GM18519 (cell line): ENCODE measurements around the gene RGS17.
"Not testable (repeated sequence)": the region's sequence is repeated elsewhere in the genome, so short reads cannot be mapped to it uniquely, and the experiment has no call there.

Experiments used
- ATAC-seq: cut with Tn5 transposase; IDR thresholded peaks from one replicate; pipeline ENCODE4 v1.9.1; 2021; ENCODE audit warnings: mild to moderate bottlenecking, moderate library complexity; ENCODE audit not compliant: unreplicated experiment, low FRiP score

Gene RGS17

DNA sequence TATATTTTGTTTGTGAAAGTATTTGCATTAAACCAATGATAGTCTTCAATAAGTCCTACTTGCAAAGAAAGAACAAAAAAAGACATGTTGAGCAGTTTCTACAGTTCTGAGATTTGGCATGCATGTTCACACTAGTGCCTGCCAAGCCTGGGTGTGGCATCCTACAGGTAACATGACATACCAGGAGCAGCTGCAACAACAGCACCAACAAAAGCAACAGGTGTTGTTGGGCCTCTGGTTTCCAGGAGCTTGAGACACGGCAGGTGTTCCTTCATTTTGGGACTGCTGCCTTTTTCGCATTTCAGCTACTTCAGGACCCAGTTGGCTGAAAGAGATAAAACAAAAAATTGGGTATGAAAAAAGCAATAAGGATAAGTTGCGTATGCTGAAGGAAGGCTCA, 87.4 kb downstream of the RGS17 start:
- ATAC-seq = no peak

DNA sequence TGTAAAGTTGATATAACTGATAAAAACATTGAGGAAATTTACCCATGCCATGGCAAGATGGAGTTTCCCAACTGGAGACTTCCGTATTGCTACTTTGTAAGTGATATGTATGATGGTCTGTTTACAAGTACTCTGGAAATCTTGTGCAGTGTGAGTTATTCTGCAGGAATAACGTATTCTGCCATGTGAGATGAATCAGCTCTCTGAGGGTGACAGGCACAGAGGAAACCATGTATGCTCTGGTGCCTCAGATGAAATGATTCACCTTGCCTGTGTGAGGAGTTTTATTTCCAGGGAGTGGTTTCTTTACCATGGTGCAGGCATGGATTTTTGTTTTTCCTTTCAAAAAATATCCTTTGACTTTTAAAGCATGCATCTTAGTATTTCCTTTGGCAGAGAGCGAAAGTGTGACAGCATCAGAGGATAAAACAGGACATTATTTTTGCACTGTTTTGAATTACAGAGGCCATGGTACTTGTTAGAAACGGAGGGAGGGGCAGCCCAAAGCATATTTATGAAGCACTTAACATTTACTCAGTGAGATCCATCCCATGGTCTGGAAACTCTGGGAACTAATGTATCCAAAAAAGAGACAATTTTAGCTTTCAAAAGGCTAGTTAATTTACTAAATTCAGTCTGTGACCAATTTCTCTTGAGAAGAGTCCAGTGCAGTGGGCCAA, 92.6 kb downstream of the RGS17 start:
- ATAC-seq = no peak

DNA sequence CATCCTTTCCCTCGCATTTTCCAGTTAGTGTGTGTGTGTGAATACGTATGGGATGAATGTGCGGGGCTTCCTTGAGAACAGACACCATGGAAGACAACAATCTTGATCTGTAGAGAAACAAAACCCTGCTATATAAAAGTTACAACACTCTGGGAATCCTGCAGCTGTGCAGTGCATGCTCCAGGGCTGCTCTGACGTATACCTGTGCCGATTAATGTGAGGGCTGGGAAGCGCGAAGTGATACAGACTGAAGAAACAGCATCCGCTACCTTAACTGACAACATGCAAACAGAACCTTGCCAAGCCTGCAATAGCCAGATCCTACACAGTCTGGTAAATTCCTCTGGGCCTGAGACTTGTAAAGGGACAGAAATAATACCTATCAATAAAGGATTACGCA, 96.9 kb downstream of the RGS17 start:
- ATAC-seq = no peak

DNA sequence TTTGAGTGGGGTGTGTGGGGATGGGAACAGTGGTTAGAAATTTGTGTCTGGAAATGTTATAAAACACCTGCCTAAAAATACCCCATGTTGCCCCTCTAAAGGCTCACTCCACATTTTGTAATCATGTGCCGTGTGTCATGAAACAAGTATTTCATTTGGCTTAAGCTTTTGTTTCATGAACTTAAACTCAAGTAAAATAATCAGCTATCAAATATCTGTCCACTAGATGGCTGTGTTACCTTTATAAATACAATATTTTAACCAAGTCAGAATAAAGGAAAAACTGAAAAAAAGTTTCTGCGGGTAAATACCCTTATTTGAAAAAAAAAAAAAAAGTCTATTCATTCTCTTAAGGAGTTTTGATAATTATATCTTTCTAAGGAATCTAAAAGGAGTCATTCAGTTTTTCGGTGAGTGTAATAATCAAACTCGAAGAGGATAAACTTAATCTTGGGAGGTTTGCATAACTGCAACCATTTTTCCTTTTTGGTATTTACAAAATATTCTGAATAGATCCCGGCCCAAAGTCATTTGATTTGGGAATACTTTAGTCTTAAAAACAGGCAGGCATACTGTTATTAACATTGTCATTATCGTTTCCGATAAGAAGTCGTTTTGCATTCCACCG, 98.7 kb downstream of the RGS17 start:
- ATAC-seq = no peak

DNA sequence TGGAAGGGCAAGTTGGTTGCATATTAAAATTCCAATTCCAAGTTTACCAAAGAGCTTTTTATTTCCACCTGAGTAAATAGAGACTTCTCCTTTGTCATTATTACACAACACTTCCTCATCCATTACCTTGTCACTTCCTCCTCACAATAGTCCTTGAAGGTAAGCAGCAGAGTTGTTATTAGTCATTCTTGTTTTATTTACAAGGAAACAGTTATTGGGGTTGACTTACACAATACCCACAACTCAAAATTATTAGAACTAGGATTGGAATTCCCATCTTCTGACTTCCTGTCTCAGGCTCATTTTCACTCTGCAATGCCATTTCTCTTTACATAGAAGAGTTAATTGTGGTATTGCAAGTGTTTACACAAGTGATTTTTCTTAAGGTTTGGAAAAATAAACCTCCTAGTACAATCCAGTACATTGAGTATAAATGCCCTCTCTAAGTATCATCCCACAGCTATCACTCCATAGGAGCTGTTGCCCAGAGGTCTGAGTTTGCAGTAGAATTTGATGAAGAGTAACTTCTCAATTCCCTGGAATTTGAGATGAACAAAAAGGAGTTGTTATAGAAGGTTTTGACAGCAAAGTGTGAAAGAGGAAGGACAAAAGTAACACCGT, 99.6 kb downstream of the RGS17 start:
- ATAC-seq = no peak

DNA sequence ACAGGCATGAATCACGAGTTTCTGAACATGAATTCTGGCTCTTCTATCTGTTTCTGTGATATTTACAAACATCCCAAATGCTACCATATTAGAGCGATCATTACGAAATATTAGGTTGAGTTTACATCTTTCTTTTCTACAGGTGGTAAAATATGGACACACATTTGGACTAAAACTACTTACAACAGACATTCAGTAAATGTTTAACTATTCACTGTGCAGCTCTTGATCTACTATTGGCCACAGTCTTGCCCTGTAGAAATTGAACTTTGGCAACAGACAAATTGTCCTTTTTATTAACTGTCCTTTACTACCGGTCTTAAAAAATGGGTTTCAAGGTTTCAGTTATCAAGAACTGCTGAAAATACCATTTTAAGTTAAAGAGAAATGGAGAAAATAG, 102.1 kb downstream of the RGS17 start:
- ATAC-seq = no peak

DNA sequence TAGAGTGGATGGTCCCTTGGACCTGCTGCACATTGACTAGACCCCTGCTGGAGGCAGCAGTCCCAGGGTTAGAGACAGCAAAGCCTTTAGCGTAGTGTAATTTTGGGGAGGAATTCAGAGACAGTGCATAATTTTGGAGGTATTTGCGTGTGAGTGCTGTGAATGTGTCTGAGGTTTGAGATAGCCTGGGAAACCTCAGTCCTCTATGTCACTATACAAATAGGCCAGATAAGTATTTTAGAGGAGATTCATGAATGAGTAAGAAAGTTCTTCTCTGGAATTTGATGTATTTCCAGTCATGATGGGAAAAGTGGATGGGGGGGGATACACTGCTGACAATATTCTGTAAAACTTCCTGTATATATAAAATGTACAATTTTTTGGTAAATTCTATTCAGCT, 102.8 kb downstream of the RGS17 start:
- ATAC-seq = no peak

DNA sequence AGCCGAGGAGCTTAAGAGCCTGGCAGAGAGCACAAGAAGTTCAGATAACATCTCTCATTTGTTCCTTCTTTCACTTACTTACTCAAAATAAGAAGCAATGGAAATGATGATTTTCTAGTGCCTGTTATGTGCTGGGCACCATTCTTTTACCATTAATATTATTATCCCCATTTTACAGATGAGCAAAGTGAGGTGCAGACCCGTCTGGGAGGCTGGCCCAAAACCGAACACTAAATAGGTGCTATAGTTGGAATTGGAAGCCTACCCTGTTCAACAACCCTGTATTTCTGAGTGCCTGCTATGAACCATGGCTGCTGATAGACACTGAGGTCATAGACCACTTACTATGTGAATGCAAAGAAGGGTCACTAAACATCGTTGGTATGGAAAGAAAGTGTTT, 103.6 kb downstream of the RGS17 start:
- ATAC-seq = no peak

DNA sequence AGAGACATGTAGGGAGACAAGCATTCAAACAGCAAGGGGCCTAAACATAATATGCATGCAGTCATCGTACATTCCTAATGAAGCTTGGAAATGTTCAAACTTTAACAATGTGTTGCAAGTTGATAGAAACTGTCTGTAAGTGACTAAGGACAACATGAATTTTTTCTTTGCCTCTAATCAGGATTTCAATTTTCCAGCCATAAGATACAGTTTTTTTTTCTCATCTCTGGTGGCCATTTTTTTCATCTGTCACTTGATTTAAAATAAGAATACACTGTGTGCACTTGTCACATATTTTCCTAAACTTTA, 106.4 kb downstream of the RGS17 start:
- ATAC-seq = no peak

DNA sequence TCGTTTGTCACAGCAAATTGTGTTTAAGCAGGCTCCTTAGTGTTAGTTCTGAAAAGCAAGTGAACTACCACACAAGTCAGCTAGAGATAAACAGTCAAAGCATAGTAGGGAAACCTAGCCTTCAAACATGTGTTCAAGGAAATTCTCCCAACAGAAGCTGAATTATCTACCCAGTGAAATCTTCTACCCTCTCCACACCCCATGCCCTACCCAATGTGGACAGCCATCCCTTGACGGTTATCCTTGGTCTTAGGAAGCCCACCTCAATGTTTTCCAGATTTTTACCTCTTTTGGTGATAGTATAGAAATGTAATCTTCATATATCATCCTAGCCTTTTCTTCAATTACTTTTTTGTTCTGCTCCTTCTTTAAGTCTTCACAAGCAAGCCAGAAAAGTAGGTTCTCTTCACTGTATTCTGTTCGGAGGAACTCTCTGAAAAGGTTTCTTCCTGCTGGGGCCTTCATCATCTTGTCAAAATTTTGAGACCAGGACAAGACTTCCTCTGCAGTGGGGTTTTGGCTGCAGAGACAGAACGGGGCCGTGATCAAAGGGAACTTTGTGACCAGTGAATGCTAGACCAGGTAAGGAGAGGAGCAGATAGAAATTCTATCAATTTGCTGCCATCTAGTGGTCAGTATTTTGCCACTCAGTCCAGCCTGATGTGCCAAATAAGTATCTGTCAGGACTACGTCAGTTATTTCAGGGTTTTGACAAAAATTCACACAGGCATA, 106.9 kb downstream of the RGS17 start:
- peak; percentile 100 for ATAC-seq

DNA sequence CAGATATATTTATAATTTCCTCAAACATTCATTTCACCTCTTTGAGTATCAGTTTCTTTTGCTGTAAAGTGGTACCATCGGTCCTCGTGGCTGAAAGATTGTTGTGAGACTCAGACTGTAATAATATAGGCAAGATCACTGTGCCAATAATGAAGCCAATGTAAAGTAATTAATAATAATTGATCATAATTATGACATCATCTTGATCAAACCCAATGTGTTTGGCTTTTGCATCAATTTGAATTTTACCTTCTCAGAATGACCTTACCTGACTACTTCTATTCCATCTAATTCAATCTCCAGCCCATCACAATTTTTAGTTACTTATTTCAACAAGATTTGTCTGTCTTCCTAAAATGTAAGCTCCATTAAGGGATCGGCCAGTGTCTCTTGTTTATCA, 112.7 kb downstream of the RGS17 start:
- no peak for ATAC-seq

DNA sequence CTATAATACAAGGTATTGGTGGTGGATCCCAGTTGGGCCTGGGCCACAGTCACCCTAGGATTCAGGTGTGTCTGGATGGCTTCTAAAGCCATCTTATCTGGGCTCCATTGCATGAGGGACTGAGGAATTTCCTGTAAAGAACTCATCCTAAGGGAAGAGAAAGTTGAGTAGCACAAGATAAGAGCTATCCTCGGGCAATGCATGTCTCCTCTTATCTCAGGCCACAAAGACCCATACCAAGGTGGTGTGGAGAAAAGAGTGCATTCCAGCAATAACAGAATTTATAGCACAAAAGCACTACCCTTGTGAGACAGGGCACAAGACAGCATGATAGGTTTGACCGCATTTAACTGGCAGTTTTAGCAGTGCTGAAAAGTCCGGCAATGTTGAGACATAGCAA, 114.2 kb downstream of the RGS17 start:
- no peak for ATAC-seq

DNA sequence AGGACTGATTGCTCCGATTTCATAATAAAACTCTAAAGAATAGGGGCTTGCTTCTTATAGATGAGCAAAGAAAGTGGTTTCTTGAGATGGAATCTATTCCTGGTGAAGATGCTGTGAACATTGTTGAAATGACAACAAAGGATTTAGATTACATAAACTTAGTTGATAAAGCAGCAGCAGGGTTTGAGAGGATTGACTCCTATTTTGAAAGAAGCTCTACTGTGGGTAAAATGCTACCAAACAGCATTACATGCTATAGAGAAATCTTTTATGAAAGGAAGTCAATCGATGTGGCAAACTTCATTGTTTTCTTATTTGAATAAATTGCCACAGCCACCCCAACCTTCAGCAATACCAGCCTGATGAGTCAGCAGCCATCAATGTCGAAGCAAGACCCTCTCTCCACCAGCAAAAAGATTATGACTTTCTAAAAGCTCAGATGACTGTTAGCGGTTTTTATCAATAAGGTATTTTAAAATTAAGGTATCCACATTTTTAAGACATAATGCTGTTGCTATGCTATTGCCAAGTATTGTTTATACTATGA, 115.9 kb downstream of the RGS17 start:
- no peak for ATAC-seq

DNA sequence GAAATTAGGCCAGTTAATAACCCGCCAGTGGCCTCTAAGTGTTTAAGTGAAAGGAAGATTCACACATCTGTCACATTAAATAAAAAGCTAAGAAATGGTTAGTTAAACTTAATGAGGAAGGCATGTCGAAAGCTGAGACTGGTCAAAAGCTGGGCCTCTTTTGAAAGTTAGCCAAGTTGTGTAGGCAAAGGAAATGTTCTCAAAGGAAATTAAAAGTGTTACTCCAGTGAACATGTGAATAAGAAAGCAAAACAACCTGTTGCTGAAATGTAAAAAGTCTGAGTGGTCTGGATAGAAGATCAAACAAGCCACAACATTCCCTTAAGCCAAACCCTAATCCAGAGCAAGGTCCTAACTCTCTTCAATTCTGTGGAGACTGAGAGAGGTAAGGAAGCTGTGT, 117.6 kb downstream of the RGS17 start:
- ATAC-seq = no peak

DNA sequence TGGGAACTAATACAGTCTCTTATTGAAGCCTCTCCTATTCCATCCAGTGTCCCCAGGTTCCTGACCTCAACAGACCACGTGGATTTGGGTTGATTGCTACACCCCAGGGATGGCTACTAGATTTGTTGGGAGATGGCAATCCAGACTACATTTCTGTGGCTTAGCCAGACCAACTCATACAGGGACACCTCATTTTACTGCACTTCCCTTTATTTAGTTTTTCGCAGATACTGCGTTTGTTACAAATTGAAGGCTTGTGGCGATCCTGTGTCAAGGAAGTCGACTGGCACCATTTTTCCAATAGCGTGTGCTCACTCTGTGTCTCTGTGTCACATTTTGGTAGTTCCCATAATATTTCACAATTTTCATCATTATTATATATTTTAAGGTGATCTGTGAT, 118.2 kb downstream of the RGS17 start:
- ATAC-seq = no peak

DNA sequence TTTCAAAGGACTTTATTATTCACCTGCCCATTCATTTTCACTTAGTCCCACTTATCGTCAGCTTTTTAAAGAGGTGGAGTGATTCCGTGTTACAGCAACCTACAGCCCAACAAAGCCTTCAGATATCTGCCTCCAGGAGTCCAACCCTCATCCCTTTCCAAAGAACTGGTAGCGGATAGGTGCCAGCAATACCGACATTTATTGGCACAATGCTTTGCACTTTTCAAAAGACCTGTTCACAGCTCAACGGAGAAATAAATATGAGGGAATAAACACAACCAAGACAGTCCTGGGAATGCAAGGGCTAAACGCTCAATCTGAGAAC, 127.8 kb downstream of the RGS17 start:
- no peak for ATAC-seq

DNA sequence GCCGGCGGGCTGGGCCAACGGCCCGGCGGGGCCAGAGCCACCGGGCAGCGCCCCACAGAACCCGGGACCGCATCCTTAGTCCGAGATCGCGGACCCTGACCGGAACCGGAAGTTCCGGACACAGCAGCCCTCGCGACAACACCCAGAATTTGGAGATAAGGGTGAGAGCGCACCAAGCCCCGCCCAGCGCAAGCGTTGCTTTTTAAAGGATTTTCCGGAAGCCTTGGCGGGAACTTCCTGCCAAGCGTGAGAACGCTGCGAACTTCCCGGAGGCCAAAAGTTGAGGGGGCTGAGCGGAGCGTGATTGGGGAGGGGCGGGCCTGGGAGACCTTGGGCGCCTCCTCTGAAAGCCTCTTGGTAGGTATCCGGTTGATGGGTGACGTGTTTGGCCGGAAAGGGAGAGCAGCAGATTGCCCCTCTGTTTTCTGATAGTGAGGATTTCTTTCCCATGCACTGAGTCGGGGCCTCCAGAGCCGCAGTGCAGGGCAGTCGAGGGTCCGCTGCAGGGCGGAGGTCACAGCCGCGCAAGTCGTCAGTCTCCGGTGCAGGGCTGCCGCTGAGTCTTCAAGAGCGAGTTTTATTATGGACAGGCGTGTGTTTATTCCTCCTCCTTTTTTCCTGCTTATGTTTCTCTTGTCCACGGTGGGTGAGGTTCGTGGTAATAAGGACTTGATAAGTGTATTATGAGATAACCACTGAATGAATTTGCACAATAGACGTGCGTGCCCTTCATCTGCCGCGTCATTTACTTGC, 128.3 kb downstream of the RGS17 start, which contains the start of gene MTRF1L:
MTRF1L (minus strand) TSS at position 97 of the 753 bp plus-strand sequence; CDS start at position 73, 24 bp downstream.
- ATAC-seq = peak; percentile 92

DNA sequence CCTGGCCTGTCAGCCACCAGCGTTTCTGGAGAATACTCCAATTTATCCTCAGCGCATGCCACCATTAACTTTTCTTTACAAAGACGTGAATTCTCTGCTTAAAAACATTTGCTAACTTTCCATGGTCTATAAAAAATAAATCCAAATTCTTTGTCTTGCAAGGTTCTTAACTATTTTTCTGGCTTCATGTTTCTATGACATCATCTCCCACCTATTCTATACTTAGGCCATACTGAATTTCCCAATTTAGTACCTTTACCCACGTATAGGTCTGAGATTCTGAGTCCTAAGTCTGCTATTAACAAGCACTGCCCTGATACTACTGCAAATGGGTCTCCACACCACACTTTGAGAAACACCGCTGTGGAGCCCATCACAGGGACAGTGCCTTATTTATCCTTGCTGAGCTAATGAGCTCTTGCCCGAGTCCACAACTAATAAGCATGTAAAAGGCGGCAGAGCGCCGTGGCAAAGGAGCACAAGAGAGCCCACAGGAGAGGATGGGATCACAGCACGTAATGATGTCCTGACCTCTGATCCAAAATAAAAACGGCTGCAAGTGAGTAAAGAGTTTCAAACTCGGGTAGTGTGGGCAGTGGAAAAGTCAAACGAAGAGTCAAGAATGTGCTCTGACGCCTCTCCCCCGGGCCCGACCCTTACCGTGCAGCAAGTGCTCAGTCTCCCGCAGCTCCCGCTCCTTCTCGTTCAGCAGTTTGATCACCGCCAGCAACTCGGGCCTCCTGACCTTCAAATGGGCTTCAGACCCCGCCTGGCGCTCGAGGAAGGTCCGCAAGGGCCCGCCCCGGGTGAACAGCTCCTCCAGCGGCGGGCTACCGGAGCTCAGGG, 129.1 kb downstream of the RGS17 start:
- ATAC-seq = no peak

DNA sequence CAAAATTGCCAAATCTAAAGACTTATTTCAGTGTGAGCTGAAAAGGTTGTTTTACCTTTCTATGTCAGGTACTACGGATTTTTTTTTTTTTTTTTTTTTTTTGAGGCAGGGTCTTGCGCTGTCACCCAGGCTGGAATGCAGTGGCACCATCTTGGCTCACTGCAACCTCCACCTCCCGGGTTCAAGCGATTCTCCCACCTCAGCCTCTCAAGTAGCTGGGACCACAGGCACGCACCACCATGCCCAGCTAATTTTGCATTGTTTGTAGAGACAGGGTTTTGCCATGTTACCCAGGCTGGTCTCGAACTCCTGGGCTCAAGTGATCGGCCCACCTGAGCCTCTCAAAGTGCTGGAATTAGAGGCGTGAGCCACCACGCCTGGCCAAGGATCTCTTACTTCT, 130.3 kb downstream of the RGS17 start:
- not testable (repeated sequence) for ATAC-seq

DNA sequence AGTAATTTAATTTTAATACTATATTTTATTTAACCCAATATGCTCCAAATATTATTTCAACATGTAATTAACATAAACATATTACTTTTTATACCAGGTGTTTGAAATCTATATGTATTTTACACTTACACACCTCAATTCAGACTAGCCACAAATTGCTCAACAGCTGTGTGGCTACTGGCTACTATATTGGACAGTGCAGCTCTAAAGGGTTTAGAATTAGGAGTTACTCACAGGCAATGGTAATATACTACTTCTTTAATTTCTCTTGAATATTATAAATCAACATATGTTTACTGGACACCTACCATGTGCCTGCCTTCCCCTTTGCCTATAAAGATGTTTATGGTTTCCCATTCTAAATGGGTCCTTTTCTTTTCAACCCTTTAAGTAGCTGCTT, 130.8 kb downstream of the RGS17 start:
- ATAC-seq = no peak
